ENCODE data around the gene ODAD2. TPM values are rescaled to one million over a fixed set of nuclear protein-coding genes. Genes with fewer than 3 reads are reported as not detected.
"Not testable (repeated sequence)": the region's sequence is repeated elsewhere in the genome, so short reads cannot be mapped to it uniquely, and the experiment has no call there.

ODAD2 gene
- total RNA-seq, 4 donors from 2014 or later, result 1.7 TPM; not detected in 3

DNA sequence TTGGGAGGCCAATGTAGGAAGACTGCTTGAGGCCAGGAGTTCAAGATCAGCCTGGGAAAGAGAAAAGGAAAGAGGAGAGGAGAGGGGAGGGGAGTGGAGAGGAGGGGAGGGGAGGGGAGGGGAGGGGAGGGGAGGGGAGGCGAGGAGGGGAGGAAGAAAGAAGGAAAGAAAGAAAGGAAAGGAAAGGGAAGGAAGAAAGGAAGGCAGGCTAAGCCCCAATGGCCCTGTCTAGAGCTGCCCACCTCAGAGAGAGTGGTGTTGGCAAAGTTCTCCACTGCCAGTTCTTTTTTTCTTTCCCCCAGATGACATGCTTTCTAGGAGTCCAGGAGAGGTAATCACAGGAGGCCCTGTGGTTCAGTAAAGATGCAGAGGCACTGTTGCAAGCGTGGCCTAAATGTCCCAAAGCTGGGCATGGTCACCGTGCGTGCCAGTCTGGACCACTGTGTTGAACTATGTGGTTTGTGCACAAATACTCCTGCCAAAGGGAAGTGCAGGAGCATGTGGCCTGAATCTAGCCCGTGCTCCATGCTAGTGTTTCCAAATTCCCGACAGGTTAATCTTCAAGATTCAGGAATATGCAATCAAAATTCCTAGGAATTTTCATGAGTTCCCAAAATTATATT, 39.7 kb downstream of the ODAD2 start:
- H3K36me3 ChIP-seq, result no peaks in the 10 kb centered on the region
- H3K9me3 ChIP-seq, result no peaks in the 10 kb centered on the region
- 83 to 93% methylated on average over 5 to 6 of the region's 6 CpGs for WGBS, 2 donors
- H3K27ac ChIP-seq, result no peak overlapping the region
- DNase-seq (ENCODE audit: low spot score in 2 of 2), result no peak
- H3K27me3 ChIP-seq, result no peaks in the 10 kb centered on the region
- H3K4me1 ChIP-seq, result no peaks in the 10 kb centered on the region
- H3K4me3 ChIP-seq, result no peak overlapping the region
- TF ChIP-seq EP300 (IDR thresholded peaks at IDR 0.05), result no peak

GRCh38 chr10:27958383-27958782, 40.5 kb downstream of the ODAD2 start:
- H3K27ac ChIP-seq; H3K9me3 ChIP-seq; DNase-seq (ENCODE audit: low spot score in 2 of 2); H3K27me3 ChIP-seq; H3K4me1 ChIP-seq; H3K36me3 ChIP-seq: not testable (repeated sequence)
- 23 to 28% methylated on average over 3 of the region's 3 CpGs for WGBS, 2 donors
- H3K4me3 ChIP-seq, result peak overlapping the region in 1 of 4 donors; percentile 3

DNA sequence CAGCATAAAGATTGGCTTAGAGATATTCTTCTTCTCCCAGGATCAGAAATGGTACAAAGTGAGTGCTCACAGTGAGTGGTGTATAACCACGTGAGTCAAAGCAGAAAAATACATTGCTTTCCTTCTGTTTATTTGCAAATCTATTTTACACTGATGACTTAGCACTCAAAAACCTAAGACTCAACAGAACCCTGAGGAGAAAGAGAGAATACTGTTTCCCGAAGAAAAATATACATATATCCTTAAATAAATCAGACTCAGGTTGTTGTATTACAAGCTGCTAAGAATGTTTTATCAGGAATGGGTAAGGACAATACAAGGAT, 48.7 kb downstream of the ODAD2 start:
- 82 to 85% methylated on average over 2 of the region's 2 CpGs for WGBS, 2 donors
- TF ChIP-seq CTCF (IDR thresholded peaks at IDR 0.05) (no peak), EP300 (IDR thresholded peaks at IDR 0.05) (no peak), POLR2A (IDR thresholded peaks at IDR 0.05) (no peak)
- no peak overlapping the region for H3K27ac ChIP-seq
- H3K4me3 ChIP-seq, result no peak overlapping the region
- H3K36me3 ChIP-seq, result no peaks in the 10 kb centered on the region
- H3K27me3 ChIP-seq, result no peaks in the 10 kb centered on the region
- no peak for DNase-seq (ENCODE audit: low spot score in 2 of 2)
- no peaks in the 10 kb centered on the region for H3K9me3 ChIP-seq
- H3K4me1 ChIP-seq, result peaks cover 0 to 9% (median 0%) of the 10 kb centered on the region in 4 donors

DNA sequence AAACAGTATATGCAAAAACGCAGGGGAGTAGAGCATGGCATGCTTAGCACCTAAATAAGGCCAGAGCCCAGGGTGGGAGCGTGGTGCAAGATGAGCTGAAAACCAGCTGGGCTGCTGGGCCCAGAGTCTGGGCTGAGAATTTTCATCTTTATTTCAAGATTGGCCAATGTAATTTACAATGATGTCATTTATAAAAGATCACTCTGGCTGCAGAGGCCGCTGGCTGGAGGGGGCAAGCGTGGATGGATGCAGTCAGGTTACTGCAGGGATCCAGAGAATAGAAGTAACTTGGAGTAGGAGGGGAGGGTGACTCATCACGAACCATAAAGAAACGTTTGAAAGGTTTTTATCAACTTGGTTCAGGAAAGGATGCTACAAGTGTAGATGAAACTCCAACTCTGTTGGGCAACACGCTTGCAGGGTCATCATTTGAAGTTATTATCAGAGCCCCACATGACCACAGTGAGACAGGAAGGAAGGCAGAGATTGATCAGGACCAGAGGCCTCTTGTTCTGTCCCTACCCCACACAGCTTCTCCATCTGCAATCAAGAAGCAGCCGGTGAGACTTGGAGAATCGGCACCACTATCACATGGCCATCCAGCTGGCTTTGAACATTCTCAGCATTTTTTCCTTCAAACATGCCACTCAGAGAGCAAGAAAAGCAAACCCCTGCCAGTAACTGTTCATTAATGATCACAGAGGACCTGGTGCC, 49.2 kb downstream of the ODAD2 start:
- Histone ChIP-seq H3K4me3 (no peak overlapping the region), H3K9me3 (no peaks in the 10 kb centered on the region), H3K36me3 (no peaks in the 10 kb centered on the region), H3K4me1 (peaks cover 0 to 9% (median 0%) of the 10 kb centered on the region in 4 donors), H3K27ac (no peak overlapping the region), H3K27me3 (no peaks in the 10 kb centered on the region)
- WGBS, 2 donors, result 73% methylated on average over 9 of the region's 9 CpGs
- no peak for DNase-seq (ENCODE audit: low spot score in 2 of 2)
- TF ChIP-seq CTCF (IDR thresholded peaks at IDR 0.05) (no peak), EP300 (IDR thresholded peaks at IDR 0.05) (no peak), POLR2A (IDR thresholded peaks at IDR 0.05) (no peak)

- no peak overlapping the region for H3K4me3 ChIP-seq
- no peaks in the 10 kb centered on the region for H3K27me3 ChIP-seq
- H3K27ac ChIP-seq, result no peak overlapping the region
- no peaks in the 10 kb centered on the region for H3K9me3 ChIP-seq
- H3K36me3 ChIP-seq, result no peaks in the 10 kb centered on the region
- no peak for DNase-seq (ENCODE audit: low spot score in 2 of 2)
- H3K4me1 ChIP-seq, result peaks cover 0 to 9% (median 0%) of the 10 kb centered on the region in 4 donors
- WGBS, 2 donors, result 13 to 21% methylated on average over 1 of the region's 1 CpG
- TF ChIP-seq CTCF (IDR thresholded peaks at IDR 0.05) (no peak), EP300 (IDR thresholded peaks at IDR 0.05) (no peak), POLR2A (IDR thresholded peaks at IDR 0.05) (no peak)
Measured at GRCh38 chr10:27948186-27948585, 50.7 kb downstream of the ODAD2 start.

GRCh38 chr10:27947540-27947939, 51.3 kb downstream of the ODAD2 start:
- Histone ChIP-seq H3K4me3 (no peak overlapping the region), H3K27ac (no peak overlapping the region), H3K36me3 (no peaks in the 10 kb centered on the region), H3K4me1 (peaks cover 0 to 9% (median 0%) of the 10 kb centered on the region in 4 donors), H3K27me3 (no peaks in the 10 kb centered on the region), H3K9me3 (no peaks in the 10 kb centered on the region)
- TF ChIP-seq CTCF (IDR thresholded peaks at IDR 0.05) (no peak), EP300 (IDR thresholded peaks at IDR 0.05) (no peak), POLR2A (IDR thresholded peaks at IDR 0.05) (no peak)
- DNase-seq (ENCODE audit: low spot score in 2 of 2), result no peak
- 78 to 84% methylated on average over 5 of the region's 5 CpGs for WGBS, 2 donors
